K562 (cell line): ENCODE results near the gene SST. TPM values are rescaled to one million over a fixed set of nuclear protein-coding genes. Genes with fewer than 3 reads are reported as not detected.

ENCODE experiments used
- ATAC-seq: fragments of 200-7000 bp; cut with Tn5 transposase; 3 replicates; pipeline ENCODE4 v1.9.1; 2020; ENCODE audit warnings: moderate library complexity
- BruUV-seq: library from RNA; stranded (reverse); fragments of 400-500 nt; replicated peaks from 2 replicates; lab custom pipeline; 2021; lab: Mats Ljungman, UMichigan
- CTCF ChIA-PET: fragments of 300-600 bp; formaldehyde crosslinking; extraction: SDS; loops from one replicate; lab custom pipeline; 2021; ENCODE audit warnings: low intra/inter-chr PET ratio; lab: Yijun Ruan, JAX
- POLR2A ChIA-PET: fragments of 300-600, 350-650 bp; sonication (Branson Sonifier 250); formaldehyde crosslinking; extraction: SDS; loops from one replicate; lab custom pipeline; 2021; ENCODE audit warnings: antibody characterized with exemption, inconsistent platforms; lab: Yijun Ruan, JAX
- DNase-seq, 4 experiments: peaks; one replicate each; pipeline versions ENCODE4 v3.0.0 to v3.0.0-alpha.2; 2011 to 2018; ENCODE audit warnings: low spot score in 3 of 4, mixed read lengths in 3 of 4; ENCODE audit errors: extremely low read depth in 1 of 4
- FAIRE-seq: peaks from 2 replicates; lab custom pipeline; 2011; peaks lifted over from hg19 to GRCh38; lab: Jason Lieb, UNC
- H2AFZ ChIP-seq: 2 replicates; pipeline ENCODE4 v1.6.0; 2011; ENCODE audit warnings: low read depth, low read length, control low read depth, inconsistent platforms
- H3K27ac ChIP-seq: fragments of 200-600 bp; 3 replicates; pipeline ENCODE4 v1.8.0; 2011; ENCODE audit warnings: low read depth, mild to moderate bottlenecking, control low read depth, inconsistent platforms, low read length, moderate library complexity, mixed read lengths; ENCODE audit errors: extremely low read depth
- H3K27me3 ChIP-seq, 2 experiments: fragments of 300-600 bp in 1 of 2; 2 replicates in 1 of 2; 3 replicates in 1 of 2; pipeline versions ENCODE4 v1.6.0 to v1.8.0; 2011; ENCODE audit warnings: inconsistent platforms in 2 of 2, low read length in 2 of 2, mild to moderate bottlenecking in 1 of 2, mixed read lengths in 1 of 2, moderate library complexity in 1 of 2; ENCODE audit not compliant: control insufficient read depth in 2 of 2, insufficient read depth in 2 of 2
- H3K36me3 ChIP-seq: fragments of 300-600 bp; 3 replicates; pipeline ENCODE4 v1.8.0; 2011; ENCODE audit warnings: mild to moderate bottlenecking, low read length, inconsistent platforms; ENCODE audit not compliant: control insufficient read depth, insufficient read depth
- H3K4me1 ChIP-seq, 2 experiments: fragments of 200-600 bp in 1 of 2; replicated peaks in 1 of 2; 2 replicates in 1 of 2; 3 replicates in 1 of 2; pipeline versions ENCODE4 v1.5.1 to v1.8.0; 2011; ENCODE audit warnings: inconsistent platforms in 2 of 2, low read length in 2 of 2, mild to moderate bottlenecking in 1 of 2, mixed read lengths in 1 of 2, moderate library complexity in 1 of 2; ENCODE audit not compliant: control insufficient read depth in 2 of 2, insufficient read depth in 2 of 2
- H3K4me2 ChIP-seq: 2 replicates; pipeline ENCODE4 v1.6.1; 2011; ENCODE audit warnings: low read length, control low read depth, inconsistent platforms, mixed read lengths; ENCODE audit not compliant: insufficient read depth
- H3K4me3 ChIP-seq: fragments of 200-600 bp; sonication (generic), shearing (Covaris generic); 2 replicates; pipeline ENCODE4 v1.5.1; 2016; ENCODE audit warnings: control low read depth, inconsistent platforms
- H3K79me2 ChIP-seq: fragments of 200-600 bp; 3 replicates; pipeline ENCODE4 v1.8.0; 2011; ENCODE audit warnings: low read length, inconsistent platforms; ENCODE audit not compliant: control insufficient read depth, insufficient read depth
- H3K9ac ChIP-seq, 2 experiments: 2 replicates each; pipeline versions ENCODE4 v1.6.0 to v1.6.1; 2011; ENCODE audit warnings: low read depth in 2 of 2, low read length in 2 of 2, control low read depth in 1 of 2, inconsistent platforms in 1 of 2, mild to moderate bottlenecking in 1 of 2, mixed read lengths in 1 of 2; ENCODE audit not compliant: insufficient read depth in 1 of 2
- H3K9me1 ChIP-seq: one replicate; pipeline ENCODE4 v1.6.0; 2011; ENCODE audit warnings: inconsistent platforms, mild to moderate bottlenecking, low read length, moderate library complexity; ENCODE audit not compliant: control insufficient read depth, insufficient read depth
- H3K9me3 ChIP-seq: replicated peaks from 2 replicates; pipeline ENCODE4 v1.5.1; 2011; ENCODE audit warnings: low read depth, low read length, inconsistent platforms; ENCODE audit not compliant: control insufficient read depth, insufficient read depth
- H4K20me1 ChIP-seq: replicated peaks from 2 replicates; pipeline ENCODE4 v1.6.1; 2011; ENCODE audit warnings: low read length, inconsistent platforms, mixed read lengths; ENCODE audit not compliant: control insufficient read depth, insufficient read depth
- C11orf30 ChIP-seq: fragments of 450-650 bp; IDR thresholded peaks from 2 replicates; pipeline ENCODE4 v1.6.1; 2016; ENCODE audit warnings: low read depth, mild to moderate bottlenecking
- CTCFL ChIP-seq: IDR thresholded peaks from 2 replicates; pipeline ENCODE4 v1.6.1; 2011; ENCODE audit warnings: borderline replicate concordance, low read depth, mild to moderate bottlenecking, moderate library complexity, low read length; ENCODE audit not compliant: insufficient read depth, poor library complexity, severe bottlenecking
- DDX20 ChIP-seq: fragments of 450-650 bp; IDR thresholded peaks from 2 replicates; pipeline ENCODE4 v1.6.1; 2016; ENCODE audit warnings: missing genetic modification characterization, low read depth, mild to moderate bottlenecking, missing compliant biosample characterization, moderate library complexity
- EP400 ChIP-seq: fragments of 450-650 bp; IDR thresholded peaks from 2 replicates; pipeline ENCODE4 v1.6.1; 2017; ENCODE audit warnings: antibody characterized with exemption, mild to moderate bottlenecking, moderate library complexity
- EWSR1 ChIP-seq: fragments of 450-650 bp; IDR thresholded peaks from 2 replicates; pipeline ENCODE4 v1.6.1; 2018; ENCODE audit warnings: borderline replicate concordance, mild to moderate bottlenecking, low read depth, moderate library complexity; ENCODE audit not compliant: partially characterized antibody
- KHSRP ChIP-seq: fragments of 450-650 bp; IDR thresholded peaks from 2 replicates; pipeline ENCODE4 v1.6.1; 2017
- L3MBTL2 ChIP-seq: fragments of 450-650 bp; IDR thresholded peaks from 2 replicates; pipeline ENCODE4 v1.6.1; 2016; ENCODE audit warnings: mild to moderate bottlenecking, moderate library complexity
- RB1 ChIP-seq: fragments of 450-650 bp; IDR thresholded peaks from 2 replicates; pipeline ENCODE4 v1.6.1; 2017; ENCODE audit warnings: low read depth, mild to moderate bottlenecking
- SMAD4 ChIP-seq: fragments of 250-450 bp; sonication (Bioruptor Pico); conservative IDR thresholded peaks from 2 replicates; pipeline ENCODE4 v1.8.0; 2021; ENCODE audit warnings: inconsistent platforms, mild to moderate bottlenecking, moderate library complexity
- SUPT5H ChIP-seq: fragments of 450-650 bp; IDR thresholded peaks from 2 replicates; pipeline ENCODE4 v1.6.1; 2016
- ZNF282 ChIP-seq: sonication (generic); formaldehyde crosslinking; IDR thresholded peaks from 2 replicates; pipeline ENCODE4 v1.8.1; 2023; ENCODE audit warnings: missing genetic modification reagents
- WGBS: fragments of 100-300 bp; shearing (Covaris generic); methylation state at CpG from one replicate; pipeline ENCODE4 v1.1.6; 2016; ENCODE audit warnings: low coverage, mixed read lengths; ENCODE audit not compliant: insufficient coverage; ENCODE audit errors: missing lambda C conversion rate; 5-methylcytosine and 5-hydroxymethylcytosine counted together
- in situ Hi-C: fragments of 300-500 bp; cut with MboI; formaldehyde crosslinking; loops from 4 replicates; pipeline ENCODE4 v1.15.0; 2018; ENCODE audit warnings: inconsistent platforms, mixed read lengths
- intact Hi-C: fragments of 100-400 bp; cut with micrococcal nuclease; formaldehyde crosslinking; loops from 2 replicates; pipeline ENCODE4 v1.14.2; 2022
- polyA plus RNA-seq, 8 experiments: library from polyadenylated mRNA; depleted of rRNA in 4 of 8; stranded (reverse) in 5 of 8; unstranded in 3 of 8; fragments of >200 nt; fragmentation: Nextera tagmentation in 2 of 8; fragmentation: Illumina TruSeq in 1 of 8; extraction: Ambion mirVana in 2 of 8; extraction: Trizol in 1 of 8; gene quantifications; 2 replicates each; pipeline versions ENCODE4 v1.2.1 to v1.2.3, GENCODE V29; 2011 to 2014; ENCODE audit warnings: inconsistent platforms in 1 of 8, missing spikeins in 1 of 8
- total RNA-seq, 7 experiments: library from RNA; depleted of rRNA in 6 of 7; stranded (reverse); fragments of >200 nt in 6 of 7; fragmentation: Illumina TruSeq in 2 of 7; extraction: Trizol in 2 of 7; gene quantifications; 2 replicates each; pipeline versions ENCODE4 v1.2.1 to v1.2.3, GENCODE V29; 2011 to 2021; ENCODE audit warnings: low replicate concordance in 1 of 7
- TF ChIP-seq, protein P1 (sequence below), 2 experiments: fragments of 200-800 bp in 1 of 2; sonication (Bioruptor generic) in 1 of 2; sonication (generic) in 1 of 2; formaldehyde crosslinking in 1 of 2; IDR thresholded peaks in 1 of 2; conservative IDR thresholded peaks in 1 of 2; 2 replicates each; pipeline versions ENCODE4 v1.5.0 to v1.6.1; 2016 to 2020; ENCODE audit warnings: missing compliant biosample characterization in 1 of 2, missing genetic modification characterization in 1 of 2, missing genetic modification reagents in 1 of 2

Gene SST
- total and polyA plus RNA-seq, 9 of the 15 experiments (the other 6 are each of a cell fraction or from before 2014, with no cell fraction given): not detected

DNA sequence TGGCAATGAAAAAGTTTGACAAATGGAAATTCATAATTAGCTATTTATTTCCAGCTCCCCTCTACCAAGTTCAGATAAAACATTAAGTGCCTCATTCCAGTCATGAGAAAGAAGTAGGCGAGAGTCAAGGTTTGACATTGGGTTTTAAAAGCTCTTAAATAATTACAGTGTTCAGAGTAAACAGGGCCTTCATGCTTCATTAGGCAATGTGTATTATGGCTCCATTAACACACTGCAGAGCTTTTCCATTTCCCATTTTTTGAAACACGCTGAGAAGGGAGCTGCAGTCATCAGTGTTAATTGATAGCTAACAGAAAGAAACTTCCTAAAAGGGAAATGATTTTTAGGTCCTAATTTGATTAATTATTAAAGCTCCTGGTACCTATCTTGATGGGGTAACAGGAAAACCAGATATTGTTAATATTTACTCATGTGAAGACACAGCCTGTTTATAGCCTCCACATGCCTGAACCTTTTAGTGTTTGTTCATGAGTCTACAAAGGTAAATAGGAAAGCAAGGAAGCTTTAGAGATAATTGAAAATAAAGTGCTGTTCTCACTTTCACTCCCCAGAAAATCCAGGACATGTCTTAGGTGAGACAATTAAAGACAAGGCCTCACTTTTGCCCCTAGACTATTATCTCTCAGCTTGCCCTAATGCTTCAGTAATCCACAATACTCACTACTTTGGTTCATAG, 28.7 kb downstream of the SST start:
- in situ Hi-C loops (no loop called here), intact Hi-C loops (no loop called here)
- ATAC-seq: no peak
- Histone ChIP-seq H3K4me3 (no peak overlapping the region), H2AFZ (no peak overlapping the region), H3K4me2 (no peak overlapping the region), H4K20me1 (no peaks in the 10 kb centered on the region), H3K9me3 (no peaks in the 10 kb centered on the region), H3K27me3 (no peaks in the 10 kb centered on the region), H3K79me2 (no peaks in the 10 kb centered on the region), H3K9me1 (no peaks in the 10 kb centered on the region), H3K27ac (no peak overlapping the region), H3K9ac (no peak overlapping the region), H3K4me1 (no peaks in the 10 kb centered on the region), H3K36me3 (no peaks in the 10 kb centered on the region)
- no peak for FAIRE-seq
- ChIA-PET POLR2A (interaction anchor here (0.5 kb wide), 1 partner anchor 619 kb away, joined by 3 read pairs; no protein-coding TSS in a partner anchor), CTCF (no interaction called here)
- 0% methylated on average over 2 of the region's 2 CpGs for WGBS
- DNase-seq: no peak
- BruUV-seq: no TSS peak
- TF ChIP-seq ZNF282 (CRISPR knock-in tag) (no peak), CTCFL (no peak), SMAD4 (CRISPR knock-in tag) (no peak), RB1 (no peak), L3MBTL2 (no peak), EWSR1 (no peak), DDX20 (no peak), KHSRP (no peak), EP400 (no peak), SUPT5H (no peak), C11orf30 (no peak)
- TF ChIP-seq, protein P1, sequence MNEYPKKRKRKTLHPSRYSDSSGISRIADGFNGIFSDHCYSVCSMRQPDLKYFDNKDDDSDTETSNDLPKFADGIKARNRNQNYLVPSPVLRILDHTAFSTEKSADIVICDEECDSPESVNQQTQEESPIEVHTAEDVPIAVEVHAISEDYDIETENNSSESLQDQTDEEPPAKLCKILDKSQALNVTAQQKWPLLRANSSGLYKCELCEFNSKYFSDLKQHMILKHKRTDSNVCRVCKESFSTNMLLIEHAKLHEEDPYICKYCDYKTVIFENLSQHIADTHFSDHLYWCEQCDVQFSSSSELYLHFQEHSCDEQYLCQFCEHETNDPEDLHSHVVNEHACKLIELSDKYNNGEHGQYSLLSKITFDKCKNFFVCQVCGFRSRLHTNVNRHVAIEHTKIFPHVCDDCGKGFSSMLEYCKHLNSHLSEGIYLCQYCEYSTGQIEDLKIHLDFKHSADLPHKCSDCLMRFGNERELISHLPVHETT (CRISPR knock-in tag; conservative IDR thresholded peaks at IDR 0.05 in 1 of 2, IDR thresholded peaks at IDR 0.05 in 1 of 2): no peak
